Kidney epithelial cell (primary cell): Measurements from ENCODE around the gene SYNJ2. TPM values are rescaled to one million over a fixed set of nuclear protein-coding genes. Genes with fewer than 3 reads are reported as not detected.

Experiments used
- DNase-seq: peaks from one replicate; pipeline ENCODE4 v3.0.0-alpha.2; 2010; ENCODE audit warnings: low read depth
- H3K27me3 ChIP-seq: 2 replicates; pipeline ENCODE4 v1.6.0; 2011; ENCODE audit warnings: low read length; ENCODE audit not compliant: control insufficient read depth, insufficient read depth
- H3K36me3 ChIP-seq: 2 replicates; pipeline ENCODE4 v1.5.1; 2011; ENCODE audit warnings: low read length; ENCODE audit not compliant: control insufficient read depth, insufficient read depth
- H3K4me3 ChIP-seq: 2 replicates; pipeline ENCODE4 v1.5.1; 2011; ENCODE audit warnings: low read depth, mild to moderate bottlenecking, control low read depth, low read length
- CTCF ChIP-seq: IDR thresholded peaks from 2 replicates; pipeline ENCODE4 v1.5.1; 2011; ENCODE audit warnings: mild to moderate bottlenecking, moderate library complexity, low read length, control low read depth, inconsistent platforms; ENCODE audit not compliant: insufficient read depth, poor library complexity, severe bottlenecking
- total RNA-seq: library from RNA; depleted of rRNA; stranded (reverse); fragments of >200 nt; gene quantifications from 2 replicates; pipeline ENCODE4 v1.2.3, GENCODE V29; 2015

The SYNJ2 gene
- total RNA-seq, 1 donor from 2014 or later, result 14.3 TPM

GRCh38 chr6:157993076-157993475, 11.4 kb downstream of the SYNJ2 start:
- TF ChIP-seq CTCF, result no peak
- no peaks in the 10 kb centered on the region for H3K27me3 ChIP-seq
- no peak overlapping the region for H3K4me3 ChIP-seq
- H3K36me3 ChIP-seq, result no peaks in the 10 kb centered on the region
- no peak for DNase-seq

- no peak for TF ChIP-seq CTCF
- no peak overlapping the region for H3K4me3 ChIP-seq
- DNase-seq, result no peak
- no peaks in the 10 kb centered on the region for H3K36me3 ChIP-seq
- H3K27me3 ChIP-seq, result no peaks in the 10 kb centered on the region
These were observed 12.6 kb downstream of the SYNJ2 start for GRCh38 chr6:157994125-157994795.

GRCh38 chr6:157995458-157995857, 13.8 kb downstream of the SYNJ2 start:
- DNase-seq, result no peak
- no peaks in the 10 kb centered on the region for H3K36me3 ChIP-seq
- H3K4me3 ChIP-seq, result no peak overlapping the region
- no peak for TF ChIP-seq CTCF
- H3K27me3 ChIP-seq, result no peaks in the 10 kb centered on the region

GRCh38 chr6:157996201-157996712, 14.6 kb downstream of the SYNJ2 start:
- Histone ChIP-seq H3K36me3 (no peaks in the 10 kb centered on the region), H3K4me3 (no peak overlapping the region), H3K27me3 (no peaks in the 10 kb centered on the region)
- no peak for TF ChIP-seq CTCF
- no peak for DNase-seq

- TF ChIP-seq CTCF, result no peak
- no peak for DNase-seq
These were observed 15.4 kb downstream of the SYNJ2 start for GRCh38 chr6:157996918-157997702.

More at GRCh38 chr6:157996918-157997702, 15.4 kb downstream of the SYNJ2 start:
- H3K4me3 ChIP-seq, result no peak overlapping the region
- no peaks in the 10 kb centered on the region for H3K36me3 ChIP-seq
- no peaks in the 10 kb centered on the region for H3K27me3 ChIP-seq
